DOHH2 (cell line): ENCODE data around the gene GASK1A.

ENCODE experiments used
- EZH2phosphoT487 ChIP-seq: fragments of 200-600 bp; sonication (generic); IDR thresholded peaks from 2 replicates; pipeline ENCODE4 v1.6.1; 2017; ENCODE audit warnings: borderline replicate concordance, mild to moderate bottlenecking, antibody characterized with exemption, low read length, moderate library complexity, mixed read lengths
- TF ChIP-seq, protein P1 (sequence below): fragments of 200-600 bp; sonication (generic); IDR thresholded peaks from one replicate; pipeline ENCODE4 v1.5.1; 2014; ENCODE audit warnings: antibody characterized with exemption, mild to moderate bottlenecking, low read depth, low read length; ENCODE audit not compliant: poor library complexity, severe bottlenecking

- TF ChIP-seq, protein P1, sequence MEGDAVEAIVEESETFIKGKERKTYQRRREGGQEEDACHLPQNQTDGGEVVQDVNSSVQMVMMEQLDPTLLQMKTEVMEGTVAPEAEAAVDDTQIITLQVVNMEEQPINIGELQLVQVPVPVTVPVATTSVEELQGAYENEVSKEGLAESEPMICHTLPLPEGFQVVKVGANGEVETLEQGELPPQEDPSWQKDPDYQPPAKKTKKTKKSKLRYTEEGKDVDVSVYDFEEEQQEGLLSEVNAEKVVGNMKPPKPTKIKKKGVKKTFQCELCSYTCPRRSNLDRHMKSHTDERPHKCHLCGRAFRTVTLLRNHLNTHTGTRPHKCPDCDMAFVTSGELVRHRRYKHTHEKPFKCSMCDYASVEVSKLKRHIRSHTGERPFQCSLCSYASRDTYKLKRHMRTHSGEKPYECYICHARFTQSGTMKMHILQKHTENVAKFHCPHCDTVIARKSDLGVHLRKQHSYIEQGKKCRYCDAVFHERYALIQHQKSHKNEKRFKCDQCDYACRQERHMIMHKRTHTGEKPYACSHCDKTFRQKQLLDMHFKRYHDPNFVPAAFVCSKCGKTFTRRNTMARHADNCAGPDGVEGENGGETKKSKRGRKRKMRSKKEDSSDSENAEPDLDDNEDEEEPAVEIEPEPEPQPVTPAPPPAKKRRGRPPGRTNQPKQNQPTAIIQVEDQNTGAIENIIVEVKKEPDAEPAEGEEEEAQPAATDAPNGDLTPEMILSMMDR = no peak
- TF ChIP-seq EZH2phosphoT487 = no peak
Observed at GRCh38 chr3:43086460-43087165, 107.5 kb downstream of the GASK1A start.
